Mesodermal cell (in vitro differentiated cells): Measurements from ENCODE around the gene AKT2.

ENCODE experiments used
- H3K27ac ChIP-seq: 2 replicates; pipeline ENCODE4 v1.7.0; 2013; ENCODE audit warnings: mild to moderate bottlenecking, low read depth, low read length, moderate library complexity; ENCODE audit not compliant: severe bottlenecking
- H3K36me3 ChIP-seq: 2 replicates; pipeline ENCODE4 v1.7.1; 2013; ENCODE audit warnings: mild to moderate bottlenecking, low read length, moderate library complexity; ENCODE audit not compliant: control insufficient read depth, insufficient read depth
- H3K4me1 ChIP-seq: one replicate; pipeline ENCODE4 v1.7.1; 2013; ENCODE audit warnings: mild to moderate bottlenecking, low read length; ENCODE audit not compliant: insufficient read depth, control insufficient read depth, poor library complexity, severe bottlenecking
- H3K4me3 ChIP-seq: 2 replicates; pipeline ENCODE4 v1.7.0; 2013; ENCODE audit warnings: low read length, control low read depth, mild to moderate bottlenecking; ENCODE audit not compliant: insufficient read depth, poor library complexity, severe bottlenecking; ENCODE audit errors: extremely low read depth
- H3K9me3 ChIP-seq: 2 replicates; pipeline ENCODE4 v1.7.1; 2013; ENCODE audit warnings: mild to moderate bottlenecking, low read length, moderate library complexity; ENCODE audit not compliant: control insufficient read depth
- WGBS, 2 experiments: methylation state at CpG; one replicate each; pipeline ENCODE4 v1.1.5; 2013; ENCODE audit warnings: missing lambda C conversion rate in 2 of 2; ENCODE audit not compliant: insufficient coverage in 2 of 2; 5-methylcytosine and 5-hydroxymethylcytosine counted together

Gene AKT2

DNA sequence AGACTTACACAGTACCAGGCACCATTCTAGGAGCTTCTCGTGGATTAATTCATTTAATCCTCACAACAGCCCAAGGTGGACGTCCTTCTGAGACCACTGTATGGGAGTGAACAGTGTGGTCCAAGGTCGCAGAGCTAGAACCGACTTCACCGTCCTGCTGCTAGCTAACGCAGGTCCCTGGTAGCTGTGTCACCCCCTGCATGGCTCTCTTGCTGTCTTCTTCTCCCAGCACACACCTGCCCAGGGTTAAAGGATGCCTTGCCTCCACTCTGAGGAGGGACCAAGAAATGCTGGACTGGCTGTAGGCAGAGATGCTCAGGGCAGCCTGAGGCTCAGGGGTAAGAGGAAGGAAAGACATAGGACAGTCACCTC, 3.0 kb downstream of the AKT2 start:
- Histone ChIP-seq H3K4me1 (peaks cover 27% of the 10 kb centered on the region), H3K36me3 (peaks cover 20% of the 10 kb centered on the region), H3K4me3 (no peak overlapping the region), H3K27ac (no peak overlapping the region), H3K9me3 (no peaks in the 10 kb centered on the region)
- WGBS, 2 experiments, result 98 to 100% methylated on average over 4 to 6 of the region's 6 CpGs

DNA sequence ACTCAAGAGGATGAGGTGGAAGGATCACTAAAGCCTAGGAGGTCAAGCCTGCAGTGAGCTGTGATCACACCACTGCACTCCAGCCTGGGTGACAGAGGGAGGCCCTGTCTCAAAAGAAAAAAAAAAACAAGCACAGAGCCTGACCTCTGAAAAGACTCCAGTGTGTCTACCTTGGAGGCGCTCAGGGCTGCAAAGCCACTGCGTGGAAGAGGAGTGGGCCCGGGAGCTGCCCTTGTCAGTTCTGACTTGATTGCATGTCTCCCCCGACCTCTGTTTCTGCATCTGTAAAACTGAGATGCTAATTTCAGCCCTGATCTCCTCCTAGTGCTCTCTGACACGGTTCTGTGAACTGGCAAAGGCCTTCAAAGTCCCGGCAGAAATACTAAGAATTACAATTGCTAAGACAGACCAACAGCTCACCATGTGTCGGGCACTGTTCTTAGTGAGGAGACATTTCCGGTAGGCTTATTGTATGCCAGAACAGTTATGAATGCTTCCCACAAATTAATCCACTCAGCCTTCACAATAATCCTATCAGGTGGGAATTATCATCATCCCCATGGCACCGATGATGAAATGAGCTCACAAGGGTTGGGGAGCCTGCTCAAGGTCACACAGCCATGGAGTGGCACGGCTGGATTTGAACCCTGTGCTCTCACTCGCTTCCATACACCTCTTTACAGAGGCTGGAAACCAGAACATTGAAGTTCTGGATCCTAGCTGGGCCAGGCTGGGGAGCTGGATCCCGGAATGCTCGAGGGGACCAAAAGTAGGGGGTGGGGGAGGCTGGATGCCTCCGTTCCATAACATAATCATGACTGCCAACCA, 3.5 kb downstream of the AKT2 start:
- Histone ChIP-seq H3K4me1 (peaks cover 27% of the 10 kb centered on the region), H3K9me3 (no peaks in the 10 kb centered on the region), H3K27ac (no peak overlapping the region), H3K36me3 (peaks cover 20% of the 10 kb centered on the region), H3K4me3 (no peak overlapping the region)
- 88 to 93% methylated on average over 10 to 11 of the region's 14 CpGs for WGBS, 2 experiments

DNA sequence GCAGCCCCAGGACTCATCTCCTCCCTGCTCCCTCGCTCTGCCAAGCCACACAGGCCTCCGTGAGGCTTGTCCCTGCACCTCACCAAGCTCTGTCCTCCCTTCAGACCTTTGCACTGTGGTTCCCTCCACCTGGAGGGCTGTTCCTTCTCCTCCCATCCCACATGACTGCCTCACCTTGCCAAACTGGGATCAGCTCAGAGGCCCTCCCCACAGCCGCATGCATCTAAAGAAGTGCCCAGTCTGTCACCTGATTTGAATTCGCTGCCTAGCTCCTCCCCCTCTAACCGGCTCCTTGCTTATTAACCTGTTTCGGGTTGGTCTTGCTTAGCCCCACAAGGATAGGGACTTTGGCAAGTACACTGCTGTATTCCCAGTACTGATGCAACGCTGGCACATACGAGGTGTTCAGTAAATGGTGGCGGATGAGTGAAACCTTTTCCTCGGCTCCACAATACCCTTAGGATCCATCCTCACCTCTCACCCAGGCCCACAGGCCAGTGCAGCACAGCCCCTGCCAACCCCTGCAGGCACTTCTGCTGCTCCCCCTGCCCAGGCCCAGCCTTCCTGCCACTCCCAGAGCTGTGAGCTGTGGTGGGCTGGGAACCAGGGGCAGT, 4.4 kb downstream of the AKT2 start:
- Histone ChIP-seq H3K4me3 (no peak overlapping the region), H3K36me3 (peaks cover 20% of the 10 kb centered on the region), H3K9me3 (no peaks in the 10 kb centered on the region), H3K27ac (no peak overlapping the region), H3K4me1 (peaks cover 19% of the 10 kb centered on the region)
- WGBS, 2 experiments, result 84 to 93% methylated on average over 7 to 10 of the region's 10 CpGs

DNA sequence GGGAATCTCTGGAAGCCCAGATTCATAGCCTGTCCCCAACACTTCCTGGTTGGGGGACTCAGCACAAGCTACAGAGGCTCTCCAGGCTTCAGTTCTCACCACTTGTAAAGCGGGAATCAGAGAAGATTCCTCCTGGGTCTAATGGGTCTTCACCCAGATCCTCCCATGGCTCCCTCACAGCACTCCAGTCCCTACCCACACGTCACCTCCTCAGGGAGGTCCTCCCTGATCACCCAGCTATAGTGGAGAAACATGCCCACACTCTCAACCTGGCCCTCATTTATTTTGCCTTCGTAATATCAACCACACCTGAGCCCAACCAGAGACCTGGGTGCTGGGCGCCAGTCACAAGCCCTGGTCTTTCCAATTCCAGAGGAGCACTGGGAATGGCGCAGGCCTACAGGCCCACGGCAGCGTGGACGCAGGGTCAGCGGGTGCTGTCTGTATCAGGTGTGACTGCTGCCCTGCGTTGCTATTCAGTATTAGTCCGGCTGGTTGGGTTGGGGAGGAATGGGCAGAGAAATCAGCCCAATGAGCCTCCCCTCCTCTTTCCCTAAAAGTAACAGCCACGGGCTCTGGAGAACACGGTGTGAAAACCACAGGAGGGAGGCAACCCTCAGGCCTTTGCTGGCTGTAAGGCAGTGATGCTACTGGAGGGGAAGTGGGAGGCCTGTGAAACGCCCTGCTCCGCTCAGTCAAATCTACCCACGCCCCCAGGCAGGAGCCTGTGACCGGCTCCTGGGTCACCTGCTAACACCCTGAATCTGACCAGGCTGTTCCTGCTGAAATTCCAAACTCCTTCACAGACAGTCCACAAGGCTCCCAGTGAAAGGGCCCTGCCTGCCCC, 5.2 kb downstream of the AKT2 start:
- H3K4me1 ChIP-seq, result peaks cover 17% of the 10 kb centered on the region
- 95 to 98% methylated on average over 11 to 12 of the region's 17 CpGs for WGBS, 2 experiments
- no peak overlapping the region for H3K4me3 ChIP-seq
- H3K36me3 ChIP-seq, result peaks cover 20% of the 10 kb centered on the region
- H3K9me3 ChIP-seq, result no peaks in the 10 kb centered on the region
- H3K27ac ChIP-seq, result no peak overlapping the region

DNA sequence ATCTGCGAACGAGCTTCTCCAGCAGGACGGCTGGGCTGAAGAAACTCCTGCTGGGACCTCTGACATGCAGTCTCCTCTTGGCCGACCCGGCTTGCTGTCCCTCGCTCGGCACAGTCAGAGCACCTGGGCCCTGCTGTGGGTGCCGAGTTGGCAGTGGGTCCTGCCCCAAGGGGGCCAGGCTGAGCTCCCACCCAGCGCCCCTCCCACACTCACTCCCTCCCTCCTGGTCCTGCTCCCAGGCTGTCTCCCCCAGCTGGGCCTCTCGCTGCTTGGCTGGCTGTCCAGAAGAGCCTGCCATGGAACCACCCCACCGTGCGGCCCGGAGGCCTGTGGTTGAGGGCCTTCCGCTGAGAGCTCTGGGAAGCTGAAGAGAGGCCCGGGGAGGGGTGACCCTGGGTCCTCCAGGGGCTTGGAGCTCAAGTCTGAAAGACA, 6.0 kb downstream of the AKT2 start:
- whole genome bisulfite sequencing, 2 experiments, result 92 to 97% methylated on average over 10 to 11 of the region's 15 CpGs
- Histone ChIP-seq H3K4me1 (peaks cover 17% of the 10 kb centered on the region), H3K4me3 (no peak overlapping the region), H3K9me3 (no peaks in the 10 kb centered on the region), H3K27ac (no peak overlapping the region), H3K36me3 (peaks cover 20% of the 10 kb centered on the region)

DNA sequence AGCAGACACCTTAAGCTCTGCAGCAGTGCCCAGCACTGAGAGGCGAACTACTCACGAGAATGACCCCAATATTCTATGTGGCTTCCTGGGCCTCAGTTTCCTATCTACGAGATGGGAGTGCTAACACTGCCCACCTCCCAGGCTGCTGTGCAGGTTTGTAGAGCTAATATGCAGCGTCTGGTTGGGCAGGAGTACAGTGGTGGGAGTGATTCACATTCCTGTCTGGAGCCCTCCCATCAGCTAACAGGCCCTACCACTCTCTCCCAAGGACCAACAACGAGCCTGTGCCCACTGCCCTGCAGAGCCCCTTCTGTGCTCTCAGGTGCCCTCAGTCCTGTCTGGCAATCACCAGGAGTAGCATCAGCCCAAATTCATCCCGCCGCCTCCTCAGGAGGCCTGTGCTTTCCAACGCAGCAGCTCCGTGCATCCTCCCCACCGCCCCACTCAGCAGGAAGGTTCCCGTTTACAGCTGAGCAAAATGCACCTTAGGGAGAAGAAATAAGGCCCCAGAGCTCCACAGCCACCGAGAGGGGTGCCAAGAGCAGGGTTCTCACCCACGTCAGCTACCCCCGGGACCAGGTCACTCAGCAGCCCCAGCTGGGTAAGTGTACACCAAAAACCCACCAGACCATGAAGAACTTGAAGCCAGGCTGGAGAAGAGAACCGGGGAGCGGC, 6.6 kb downstream of the AKT2 start:
- WGBS, 2 experiments, result 89 to 93% methylated on average over 11 to 15 of the region's 16 CpGs
- peaks cover 20% of the 10 kb centered on the region for H3K36me3 ChIP-seq
- no peak overlapping the region for H3K27ac ChIP-seq
- no peaks in the 10 kb centered on the region for H3K9me3 ChIP-seq
- no peak overlapping the region for H3K4me3 ChIP-seq
- peaks cover 14% of the 10 kb centered on the region for H3K4me1 ChIP-seq

DNA sequence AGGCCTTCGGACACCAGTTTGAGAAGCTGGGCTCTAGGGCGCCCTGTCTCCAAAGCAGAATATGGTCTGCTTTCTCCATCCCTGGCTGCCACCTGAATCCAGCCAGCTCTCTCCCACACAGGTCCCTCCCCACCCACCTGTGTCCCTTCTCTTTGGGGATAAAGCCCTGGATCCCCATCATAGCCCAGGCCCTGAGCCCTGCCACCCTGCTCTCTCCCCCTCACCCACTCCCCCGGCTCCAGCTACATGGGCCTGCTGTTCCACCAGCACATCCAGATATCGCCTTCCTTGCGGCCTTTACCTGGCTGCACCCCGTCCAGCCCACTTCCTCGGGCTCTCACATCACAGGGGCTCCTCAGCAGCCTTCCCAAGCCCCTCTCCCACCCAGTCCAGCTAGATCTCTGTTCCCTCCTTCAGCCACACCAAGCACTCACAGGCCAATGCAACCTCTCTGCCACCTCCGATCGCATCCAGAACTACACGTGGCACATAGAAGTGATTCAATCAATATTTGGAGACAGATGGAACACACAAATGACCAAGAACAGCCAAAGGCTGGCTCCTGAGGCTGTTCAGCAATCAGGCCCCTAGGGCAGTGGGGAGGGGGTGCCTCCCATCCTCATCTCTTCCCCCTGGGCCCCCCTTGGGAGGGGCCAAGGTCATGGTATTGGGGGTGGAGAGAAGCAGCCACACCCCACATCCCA, 7.6 kb downstream of the AKT2 start:
- Histone ChIP-seq H3K36me3 (peaks cover 22% of the 10 kb centered on the region), H3K4me1 (peaks cover 6% of the 10 kb centered on the region), H3K9me3 (no peaks in the 10 kb centered on the region), H3K4me3 (no peak overlapping the region), H3K27ac (no peak overlapping the region)
- 91 to 97% methylated on average over 4 to 10 of the region's 10 CpGs for whole genome bisulfite sequencing, 2 experiments

DNA sequence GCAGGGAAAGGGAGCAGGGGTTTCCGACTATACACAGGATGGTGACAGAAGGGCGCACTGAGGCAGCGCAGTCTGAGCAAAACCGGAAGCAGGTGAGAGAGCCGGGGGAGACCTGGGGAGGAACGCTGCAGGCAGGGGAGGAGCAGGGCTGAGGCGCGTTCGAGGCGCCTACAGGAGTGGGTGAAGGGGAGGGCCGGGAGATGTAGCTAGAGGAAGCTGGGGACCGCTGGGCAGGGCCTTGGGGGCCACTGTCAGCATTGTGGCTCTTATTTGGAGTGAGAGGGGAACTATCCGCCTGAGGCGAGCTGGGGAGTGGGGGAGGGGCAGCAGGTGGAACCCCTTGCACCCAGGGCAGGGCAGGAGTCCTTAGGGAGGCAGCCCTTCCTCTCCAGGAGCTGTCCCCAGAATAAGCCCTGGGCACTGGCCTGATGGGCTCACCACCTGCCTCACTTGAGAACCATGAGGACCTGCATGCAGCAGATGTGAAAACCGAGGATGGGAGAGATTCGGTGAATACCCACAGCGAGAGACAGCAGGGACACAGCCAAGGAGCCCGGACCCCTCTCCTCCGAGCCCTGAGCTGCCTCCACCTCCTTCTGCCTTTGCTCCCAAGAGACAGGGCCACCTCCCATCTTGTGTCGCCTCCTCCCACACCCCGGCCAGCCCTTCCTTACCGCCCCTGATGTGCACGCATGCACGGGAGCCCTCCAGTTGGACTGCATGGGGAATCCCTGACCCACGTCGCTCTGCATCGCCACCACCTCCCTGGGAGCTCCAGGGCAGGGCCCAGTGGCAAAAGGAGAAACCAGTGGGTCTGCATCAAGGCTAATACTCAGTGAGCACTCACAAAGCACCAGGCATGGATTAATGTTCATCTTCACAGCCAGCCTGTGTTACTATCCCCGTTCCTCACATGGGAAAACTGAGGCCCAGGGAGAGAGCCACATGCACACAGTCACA, 10.3 kb downstream of the AKT2 start:
- 90 to 91% methylated on average over 22 to 28 of the region's 28 CpGs for WGBS, 2 experiments
- no peak overlapping the region for H3K4me3 ChIP-seq
- H3K27ac ChIP-seq, result no peak overlapping the region

More for the DNA sequence above, 10.3 kb downstream of the AKT2 start:
- Histone ChIP-seq H3K4me1 (peaks cover 3% of the 10 kb centered on the region), H3K9me3 (no peaks in the 10 kb centered on the region), H3K36me3 (peaks cover 18% of the 10 kb centered on the region)
